Suprapubic skin (tissue), 4 donors: ENCODE data around the gene CNGB1. TPM values are rescaled to one million over a fixed set of nuclear protein-coding genes. Genes with fewer than 3 reads are reported as not detected.

Experiments
- DNase-seq, 2 donors: peaks; one replicate each; pipeline ENCODE4 v3.0.0-alpha.2; 2019; ENCODE audit warnings: low spot score in 2 of 2
- H3K27ac ChIP-seq: fragments of 200-600 bp; sonication (generic); one replicate; pipeline ENCODE4 v1.5.1; 2019
- H3K27me3 ChIP-seq: fragments of 200-600 bp; sonication (generic); one replicate; pipeline ENCODE4 v1.5.1; 2019
- H3K36me3 ChIP-seq: fragments of 200-600 bp; sonication (generic); one replicate; pipeline ENCODE4 v1.5.1; 2019
- H3K4me1 ChIP-seq: fragments of 200-600 bp; sonication (generic); one replicate; pipeline ENCODE4 v1.5.1; 2019
- H3K4me3 ChIP-seq: fragments of 200-600 bp; sonication (generic); one replicate; pipeline ENCODE4 v1.5.1; 2019; ENCODE audit warnings: mild to moderate bottlenecking
- H3K9me3 ChIP-seq: fragments of 200-600 bp; sonication (generic); one replicate; pipeline ENCODE4 v1.5.1; 2019
- CTCF ChIP-seq, 2 donors: fragments of 200-600 bp in 1 of 2; fragments of 450-650 bp in 1 of 2; sonication (generic) in 1 of 2; IDR thresholded peaks; one replicate each; pipeline ENCODE4 v1.5.1; 2016 to 2019; ENCODE audit warnings: antibody characterized with exemption in 2 of 2, mild to moderate bottlenecking in 1 of 2, moderate library complexity in 1 of 2
- EP300 ChIP-seq: sonication (generic); formaldehyde crosslinking; IDR thresholded peaks from one replicate; pipeline ENCODE4 v1.6.1; 2017; ENCODE audit warnings: antibody characterized with exemption
- POLR2A ChIP-seq, 2 donors: fragments of 450-650 bp; IDR thresholded peaks; one replicate each; pipeline ENCODE4 v1.6.1; 2017; ENCODE audit warnings: antibody characterized with exemption in 2 of 2, mild to moderate bottlenecking in 2 of 2, moderate library complexity in 2 of 2
- POLR2AphosphoS5 ChIP-seq, 3 donors: sonication (generic); formaldehyde crosslinking; IDR thresholded peaks; one replicate each; pipeline ENCODE4 v1.6.1; 2017; ENCODE audit warnings: antibody characterized with exemption in 3 of 3
- WGBS: methylation state at CpG from one replicate; pipeline ENCODE4 v1.1.5; 2018; 5-methylcytosine and 5-hydroxymethylcytosine counted together
- total RNA-seq, 4 donors: library from RNA; depleted of rRNA; stranded (reverse); fragments of >200 nt; gene quantifications; one replicate each; pipeline ENCODE4 v1.1.0, GENCODE V29; 2016

Gene CNGB1
- total RNA-seq, 4 donors from 2014 or later, result 0.08 TPM; not detected in 3

- H3K9me3 ChIP-seq, result no peaks in the 10 kb centered on the region
- H3K4me3 ChIP-seq, result no peak overlapping the region
- TF ChIP-seq CTCF (IDR thresholded peaks at IDR 0.05) (no peak), EP300 (no peak), POLR2AphosphoS5 (IDR thresholded peaks at IDR 0.05) (no peak), POLR2A (IDR thresholded peaks at IDR 0.05) (no peak)
- no peaks in the 10 kb centered on the region for H3K27me3 ChIP-seq
- no peak overlapping the region for H3K27ac ChIP-seq
- H3K4me1 ChIP-seq, result no peaks in the 10 kb centered on the region
- no peaks in the 10 kb centered on the region for H3K36me3 ChIP-seq
- DNase-seq, result no peak
- WGBS, result 91% methylated on average over 4 of the region's 10 CpGs
Observed at GRCh38 chr16:57964157-57964700, 6.7 kb downstream of the CNGB1 start.

GRCh38 chr16:57962756-57963155 is 8.2 kb downstream of the CNGB1 start:
- TF ChIP-seq CTCF (IDR thresholded peaks at IDR 0.05) (no peak), EP300 (no peak), POLR2AphosphoS5 (IDR thresholded peaks at IDR 0.05) (no peak)
- H3K27ac ChIP-seq, result no peak overlapping the region
- H3K36me3 ChIP-seq, result no peaks in the 10 kb centered on the region
- no peaks in the 10 kb centered on the region for H3K9me3 ChIP-seq
- no peaks in the 10 kb centered on the region for H3K27me3 ChIP-seq
- no peak for DNase-seq
- 80% methylated on average over 1 of the region's 9 CpGs for WGBS
- H3K4me3 ChIP-seq, result no peak overlapping the region
- no peaks in the 10 kb centered on the region for H3K4me1 ChIP-seq

GRCh38 chr16:57962046-57962445 is 8.9 kb downstream of the CNGB1 start:
- Histone ChIP-seq H3K4me3 (no peak overlapping the region), H3K27ac (no peak overlapping the region), H3K4me1 (no peaks in the 10 kb centered on the region), H3K27me3 (no peaks in the 10 kb centered on the region), H3K9me3 (no peaks in the 10 kb centered on the region), H3K36me3 (no peaks in the 10 kb centered on the region)
- DNase-seq, result no peak
- 78% methylated on average over 4 of the region's 5 CpGs for WGBS
- TF ChIP-seq EP300, result no peak
- TF ChIP-seq POLR2AphosphoS5 (IDR thresholded peaks at IDR 0.05), result no peak
- TF ChIP-seq CTCF (IDR thresholded peaks at IDR 0.05), result no peak

GRCh38 chr16:57961538-57961937 is 9.4 kb downstream of the CNGB1 start:
- Histone ChIP-seq H3K9me3 (no peaks in the 10 kb centered on the region), H3K27me3 (no peaks in the 10 kb centered on the region), H3K36me3 (no peaks in the 10 kb centered on the region), H3K4me1 (no peaks in the 10 kb centered on the region), H3K4me3 (no peak overlapping the region), H3K27ac (no peak overlapping the region)
- no peak for DNase-seq
- TF ChIP-seq POLR2AphosphoS5 (IDR thresholded peaks at IDR 0.05) (no peak), CTCF (IDR thresholded peaks at IDR 0.05) (no peak), POLR2A (IDR thresholded peaks at IDR 0.05) (no peak)
- 69% methylated on average over 2 of the region's 2 CpGs for WGBS

GRCh38 chr16:57960826-57961472 is 10.0 kb downstream of the CNGB1 start:
- Histone ChIP-seq H3K4me3 (no peak overlapping the region), H3K27ac (no peak overlapping the region), H3K4me1 (peaks cover under 1% of the 10 kb centered on the region), H3K36me3 (no peaks in the 10 kb centered on the region), H3K27me3 (no peaks in the 10 kb centered on the region), H3K9me3 (no peaks in the 10 kb centered on the region)
- TF ChIP-seq EP300, result no peak
- no peak for TF ChIP-seq POLR2A (IDR thresholded peaks at IDR 0.05)
- TF ChIP-seq POLR2AphosphoS5 (IDR thresholded peaks at IDR 0.05), result no peak
- no peak for TF ChIP-seq CTCF (IDR thresholded peaks at IDR 0.05)
- no peak for DNase-seq
- 84% methylated on average over 5 of the region's 7 CpGs for WGBS
